Amygdala (tissue), 56 donors: Measurements from ENCODE around the gene DIP2B.
"Not testable (repeated sequence)": the region's sequence is repeated elsewhere in the genome, so short reads cannot be mapped to it uniquely, and the experiment has no call there.

Experiments used
- DNase-seq, 56 donors: peaks; one replicate each; lab custom pipeline; 2025; lab: John Stamatoyannopoulos, UW

DIP2B gene

DNA sequence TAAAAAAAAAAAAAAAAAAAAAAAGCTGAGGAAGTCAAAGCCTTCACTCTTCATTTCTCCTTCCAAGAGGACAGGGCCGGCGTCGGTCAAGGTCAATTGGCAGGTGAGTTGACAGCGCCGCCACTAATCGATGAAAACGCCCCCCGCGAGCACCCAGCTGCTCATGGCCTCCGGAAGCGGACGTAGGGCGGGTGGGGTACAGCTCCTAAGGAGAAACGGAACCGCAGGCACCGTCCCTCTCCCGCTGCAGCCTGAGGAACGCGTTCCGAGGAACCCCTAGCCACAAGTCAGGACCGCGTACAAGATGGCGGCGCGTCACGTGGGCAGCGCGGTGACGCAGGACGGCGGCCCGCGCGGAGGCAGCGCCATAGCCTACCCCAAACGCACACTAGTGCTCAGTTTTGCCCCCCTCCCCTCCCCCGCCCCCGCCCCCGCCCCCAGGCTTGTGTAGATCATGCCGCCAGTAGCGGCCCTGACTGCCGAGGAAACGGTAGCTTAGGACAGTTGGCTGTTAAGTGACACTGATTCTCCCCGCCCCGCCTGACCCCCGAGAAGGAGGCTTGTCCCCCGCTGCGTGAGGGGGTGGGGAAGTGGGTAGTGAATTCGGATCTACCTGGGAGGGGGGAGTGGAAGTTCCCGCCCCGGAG is 259.0 kb downstream of the DIP2B start, which contains the start of gene ATF1:
ATF1 (plus strand) TSS at position 463 of the 647 bp plus-strand sequence. CDS start 16,045 bp downstream, outside the sequence.
- peak; percentile 24 to 93 (median 84) for DNase-seq

DNA sequence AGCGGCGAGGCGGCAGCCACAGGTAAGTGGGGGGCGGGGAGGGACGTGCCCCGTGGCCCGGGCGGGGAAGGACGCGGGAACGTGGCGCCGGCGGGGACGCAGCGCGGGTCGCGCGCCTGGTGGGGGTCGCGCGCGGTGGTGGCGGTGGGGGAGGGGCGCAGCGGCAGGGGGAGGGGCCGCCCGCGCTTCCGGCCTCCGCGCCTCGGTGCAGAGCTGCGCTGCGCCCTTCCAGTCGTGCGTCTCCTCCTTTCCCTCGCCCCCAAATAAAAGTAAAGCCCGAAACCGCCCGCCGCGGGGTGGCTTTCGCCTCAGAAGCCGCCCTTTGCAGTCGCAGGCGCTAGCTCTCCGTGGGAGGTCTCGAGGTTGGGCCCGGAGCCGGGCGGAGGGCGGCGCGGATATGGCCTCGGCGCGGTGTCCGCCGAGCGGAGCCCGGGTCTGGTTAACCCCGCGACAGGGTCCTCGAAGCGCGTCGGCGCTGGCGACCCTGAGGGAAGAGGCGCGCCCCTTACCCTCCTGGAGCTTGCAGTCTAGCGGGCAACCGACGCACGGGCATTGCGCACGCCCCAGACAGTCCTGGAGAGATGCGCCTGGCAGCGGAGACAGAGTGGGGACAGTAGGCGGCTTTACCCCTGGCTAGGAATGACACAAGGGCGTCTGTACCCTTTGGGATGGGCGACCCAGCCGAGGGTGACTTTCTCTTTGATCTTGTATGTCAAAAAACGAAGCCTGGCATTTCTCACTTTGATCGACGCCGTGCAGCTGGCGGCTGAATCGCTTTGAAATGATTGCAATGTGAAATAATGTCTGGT is 259.7 kb downstream of the DIP2B start:
- peak in 47 of 56 donors; percentile 29 to 84 (median 64) for DNase-seq

DNA sequence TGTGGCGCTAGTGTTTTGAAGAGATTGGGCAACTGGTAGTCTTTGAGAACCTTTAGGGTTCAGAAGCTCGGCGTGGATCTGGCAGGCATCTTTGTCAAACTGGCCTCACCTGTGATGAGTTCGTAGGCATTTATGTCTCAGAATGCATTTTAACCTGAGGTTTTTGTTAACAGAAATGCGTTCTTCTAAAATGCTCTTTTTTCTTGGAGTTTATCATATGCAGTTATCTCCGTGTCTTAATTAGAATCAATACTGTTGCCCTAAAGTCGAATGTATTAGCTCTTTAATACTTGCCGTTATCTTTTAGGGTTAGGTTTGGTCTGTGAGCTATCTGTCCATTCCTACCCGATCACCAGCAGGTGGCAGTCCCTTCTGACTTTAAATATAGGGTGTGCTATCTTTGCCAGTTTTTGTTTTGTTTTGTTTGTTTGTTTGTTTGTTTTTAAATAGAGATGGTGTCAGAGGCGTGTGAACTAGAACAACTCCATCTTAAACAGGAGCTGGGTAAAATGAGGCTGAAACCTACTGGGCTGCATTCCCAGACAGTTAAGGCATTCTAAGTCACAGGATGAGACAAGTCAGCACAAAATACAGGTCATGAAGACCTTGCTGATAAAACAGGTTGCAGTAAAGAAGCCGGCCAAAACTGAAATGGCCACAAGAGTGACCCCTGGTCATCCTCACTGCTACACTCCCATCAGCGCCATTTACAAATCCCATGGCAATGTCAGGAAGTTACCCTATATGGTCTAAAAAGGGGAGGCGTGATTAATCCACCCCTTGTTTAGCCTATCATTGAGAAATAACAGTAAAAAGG is 260.5 kb downstream of the DIP2B start:
- DNase-seq = peak in 21 of 56 donors; percentile 1 to 65 (median 18)

DNA sequence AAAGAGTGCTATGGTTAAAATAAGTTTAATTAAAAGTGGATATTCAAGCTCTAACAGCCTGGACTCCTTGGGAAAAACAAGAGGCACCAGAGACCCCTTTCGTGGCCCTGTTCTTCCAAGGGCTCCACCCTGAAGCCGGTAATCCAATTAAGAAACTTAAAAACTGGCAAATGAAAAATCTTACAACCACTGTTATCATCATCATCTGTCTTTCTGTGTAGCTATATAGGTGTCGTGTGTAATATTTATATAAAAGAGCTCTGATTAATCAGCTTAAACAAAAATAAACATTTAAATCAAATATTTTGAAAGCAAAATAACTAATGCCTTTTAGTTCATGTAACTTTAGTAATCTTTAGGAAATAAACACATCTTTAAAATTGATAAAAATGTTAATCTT is 263.6 kb downstream of the DIP2B start:
- DNase-seq = no peak

DNA sequence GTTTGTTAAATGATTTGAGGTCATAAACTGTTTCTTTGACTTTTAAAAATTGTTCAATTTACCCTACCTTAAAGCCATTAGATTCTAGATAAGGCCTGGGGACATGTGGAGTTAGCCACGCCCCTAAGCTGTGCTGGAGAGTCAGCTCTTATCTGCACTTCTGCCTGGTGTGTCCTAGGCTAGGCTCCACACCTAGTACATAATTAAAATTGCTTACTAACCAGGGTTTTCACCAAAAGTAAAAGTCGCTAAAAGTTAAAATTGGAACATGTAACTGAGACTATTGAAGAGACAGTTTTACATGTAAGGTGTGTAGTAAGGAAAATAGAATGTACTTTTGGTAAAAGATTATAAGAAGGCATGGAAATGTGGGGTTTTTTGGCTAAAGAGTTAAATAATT is 264.0 kb downstream of the DIP2B start:
- DNase-seq = not testable (repeated sequence)

DNA sequence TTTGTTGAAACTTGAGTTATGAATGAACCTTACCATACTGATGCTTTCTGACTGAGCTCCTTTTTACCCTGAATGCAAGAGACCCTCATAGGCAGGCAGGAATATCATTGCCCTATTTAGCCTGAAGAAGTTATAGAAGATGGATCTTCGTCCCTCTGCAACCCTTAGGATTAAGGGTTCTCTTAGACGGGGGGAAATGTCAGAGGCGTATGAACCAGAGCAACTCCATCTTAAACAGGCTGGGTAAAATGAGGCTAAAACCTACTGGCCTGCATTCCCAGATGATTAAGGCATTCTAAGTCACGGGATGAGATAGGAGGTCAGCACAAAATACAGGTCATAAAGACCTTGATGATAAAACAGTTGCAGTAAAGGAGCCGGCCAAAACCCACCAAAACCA is 266.6 kb downstream of the DIP2B start:
- no peak for DNase-seq

DNA sequence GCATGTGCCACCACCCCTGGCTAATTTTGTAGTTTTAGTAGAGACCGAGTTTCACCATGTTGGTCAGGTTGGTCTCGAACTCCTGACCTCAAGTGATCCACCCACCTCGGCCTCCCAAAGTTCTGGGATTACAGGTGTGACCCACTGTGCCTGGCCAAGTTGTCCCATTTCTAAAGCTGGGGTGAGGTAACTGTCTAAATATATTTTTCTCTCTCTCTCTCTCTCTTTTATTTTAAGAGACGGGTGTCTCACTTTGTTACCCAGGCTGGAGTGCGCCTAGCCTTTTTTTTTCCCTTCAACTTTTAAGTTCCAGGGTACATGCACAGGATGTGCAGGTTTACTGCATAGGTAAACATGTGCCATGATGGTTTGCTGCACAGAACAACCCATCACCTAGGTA is 267.7 kb downstream of the DIP2B start:
- DNase-seq = no peak

DNA sequence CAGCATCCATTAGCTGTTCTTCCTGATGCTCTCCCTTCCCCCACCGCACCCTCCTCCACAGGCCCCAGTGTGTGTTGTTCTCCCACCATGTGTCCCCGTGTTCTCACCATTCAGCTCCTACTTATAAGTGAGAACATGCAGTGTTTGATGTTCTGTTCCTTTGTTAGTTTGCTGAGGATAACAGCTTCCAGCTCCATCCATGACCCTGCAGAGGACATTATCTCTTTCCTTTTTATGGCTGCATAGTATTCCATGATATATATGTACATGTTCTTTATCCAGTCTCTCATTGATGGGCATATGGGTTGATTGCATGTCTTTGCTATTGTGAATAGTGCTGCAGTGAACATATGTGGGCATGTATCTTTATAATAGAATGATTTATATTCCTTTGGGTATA is 268.1 kb downstream of the DIP2B start:
- no peak for DNase-seq

DNA sequence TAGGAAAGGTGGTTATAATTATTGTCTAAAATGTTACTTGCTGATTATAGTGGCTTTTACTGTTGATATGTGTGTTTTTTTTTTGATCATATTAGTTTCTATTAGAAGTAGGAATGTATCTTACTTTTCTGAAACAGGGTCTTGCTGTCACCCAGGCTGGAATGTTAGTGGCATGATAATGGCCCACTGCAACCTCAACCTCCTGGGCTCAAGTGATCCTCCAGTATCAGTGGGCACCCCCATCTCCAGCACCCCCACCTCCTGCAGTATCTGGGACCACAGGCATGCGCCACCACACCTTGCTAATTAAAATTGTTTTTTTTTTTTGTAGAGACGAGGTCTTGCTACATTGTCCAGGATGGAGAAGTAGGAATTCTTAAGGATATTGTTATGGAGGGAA is 270.5 kb downstream of the DIP2B start:
- no peak for DNase-seq

DNA sequence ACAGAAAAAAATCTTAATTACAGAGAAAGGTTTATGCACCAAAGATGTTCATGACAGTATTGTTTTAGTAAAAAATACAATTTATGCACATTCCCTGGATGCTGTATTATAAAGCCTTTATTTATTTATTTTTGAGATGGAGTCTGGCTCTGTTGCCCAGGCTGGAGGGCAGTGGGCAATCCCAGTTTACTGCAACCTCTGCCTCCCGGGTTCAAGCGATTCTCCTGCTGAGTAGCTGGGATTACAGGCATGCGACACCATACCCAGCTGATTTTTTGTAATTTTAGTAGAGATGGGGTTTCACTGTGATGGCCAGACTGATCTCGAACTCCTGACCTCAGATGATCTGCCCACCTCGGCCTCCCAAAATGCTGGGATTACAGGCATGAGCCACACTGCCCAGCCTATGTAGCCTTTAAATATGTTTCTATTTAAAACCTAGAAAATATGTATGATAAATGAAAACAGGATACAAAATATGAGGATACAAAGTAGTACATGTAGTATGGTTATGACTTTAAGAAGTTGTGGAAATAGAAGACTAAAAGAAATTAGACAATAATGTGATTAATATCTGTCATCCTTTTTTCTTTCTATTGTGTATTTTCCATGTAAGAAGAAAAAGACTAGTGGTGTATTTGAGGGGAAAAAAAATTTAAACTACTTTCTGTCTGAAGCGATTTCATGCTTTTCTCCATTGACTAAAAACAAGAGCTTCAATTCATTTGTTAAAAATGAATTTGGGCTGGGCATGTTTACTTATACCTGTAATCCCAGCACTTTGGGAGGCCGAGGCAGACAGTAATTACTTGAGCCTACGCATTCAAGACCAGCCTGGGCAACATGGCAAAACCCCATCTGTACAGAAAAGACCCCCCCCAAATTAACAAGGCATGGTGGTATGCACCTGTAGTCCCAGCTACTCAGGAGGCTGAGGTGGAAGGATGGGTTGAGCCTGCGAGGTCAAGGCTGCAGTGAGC is 272.3 kb downstream of the DIP2B start:
- DNase-seq = no peak

DNA sequence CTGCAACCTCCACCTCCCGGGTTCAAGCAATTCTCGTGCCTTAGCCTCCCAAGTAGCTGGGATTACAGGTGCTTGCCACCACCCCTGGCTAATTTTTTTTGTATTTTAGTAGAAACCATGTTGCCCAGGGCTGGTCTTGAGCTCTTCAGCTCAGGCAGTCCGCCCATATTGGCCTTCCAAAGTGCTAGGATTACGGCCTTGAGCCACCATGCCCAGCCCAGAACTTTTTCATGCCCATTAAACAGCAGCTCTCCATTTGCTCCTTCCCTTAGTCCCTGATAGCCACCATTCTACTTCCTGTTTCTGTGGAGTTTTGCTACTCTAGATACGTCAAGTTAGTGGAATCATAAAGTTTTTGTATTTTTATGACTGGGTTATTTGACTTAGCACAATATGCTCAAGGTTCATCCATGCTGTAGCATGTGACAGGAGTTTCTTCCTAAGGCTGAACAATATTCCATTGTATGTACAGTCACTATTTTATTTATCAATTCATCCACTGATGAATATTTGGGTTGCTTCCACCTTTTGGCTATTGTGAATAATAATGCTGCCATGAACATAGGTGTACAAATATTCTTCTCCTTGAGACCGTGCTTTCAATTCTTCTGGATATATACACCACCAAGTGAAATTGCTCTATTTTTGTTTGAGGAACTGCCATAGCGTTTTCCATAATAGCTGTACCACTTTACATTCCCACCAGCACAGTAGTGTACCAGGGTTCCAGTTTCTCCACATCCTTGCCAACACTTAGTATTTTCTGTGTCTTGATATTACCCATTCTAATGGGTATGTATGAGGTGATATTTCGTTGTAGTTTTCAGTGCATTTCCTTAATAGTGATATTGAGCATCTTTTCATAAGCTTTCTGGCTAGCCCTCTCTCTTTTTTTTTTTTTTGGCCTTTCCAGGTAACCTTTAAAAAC is 274.1 kb downstream of the DIP2B start:
- no peak for DNase-seq

DNA sequence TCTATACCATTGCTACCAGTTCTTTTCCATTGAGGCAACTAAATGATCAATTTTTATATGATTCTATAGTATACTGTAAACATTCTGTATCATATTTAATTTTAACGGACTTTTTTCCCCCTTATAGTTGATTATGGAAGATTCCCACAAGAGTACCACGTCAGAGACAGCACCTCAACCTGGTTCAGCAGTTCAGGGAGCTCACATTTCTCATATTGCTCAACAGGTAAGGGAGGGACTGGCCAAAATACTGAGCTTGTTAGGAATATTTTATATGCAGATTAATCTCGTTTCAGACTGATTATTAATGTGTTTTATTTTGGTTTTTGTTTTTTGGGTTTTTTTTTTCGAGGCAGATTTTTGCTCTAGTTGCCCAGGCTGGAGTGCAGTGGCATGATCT is 275.2 kb downstream of the DIP2B start:
- no peak for DNase-seq

DNA sequence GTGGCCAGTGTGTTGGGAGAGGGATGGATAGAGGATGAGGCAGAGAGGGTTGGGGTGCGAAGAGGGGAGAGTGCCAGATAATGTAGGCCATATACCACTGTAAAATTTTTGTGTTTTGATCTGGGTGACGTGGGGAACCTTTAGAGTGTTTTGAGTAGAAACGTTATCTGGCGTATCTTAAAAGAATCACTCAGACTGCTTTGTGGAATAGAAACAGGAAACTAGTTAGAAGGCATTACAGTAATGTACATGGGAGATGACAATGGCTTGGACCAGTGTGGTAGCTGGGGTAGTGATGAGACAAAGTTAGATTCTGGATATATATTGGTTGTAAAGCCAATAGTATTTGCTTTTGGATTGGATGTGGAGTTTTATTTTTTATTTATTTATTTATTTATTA is 279.7 kb downstream of the DIP2B start:
- DNase-seq = no peak

DNA sequence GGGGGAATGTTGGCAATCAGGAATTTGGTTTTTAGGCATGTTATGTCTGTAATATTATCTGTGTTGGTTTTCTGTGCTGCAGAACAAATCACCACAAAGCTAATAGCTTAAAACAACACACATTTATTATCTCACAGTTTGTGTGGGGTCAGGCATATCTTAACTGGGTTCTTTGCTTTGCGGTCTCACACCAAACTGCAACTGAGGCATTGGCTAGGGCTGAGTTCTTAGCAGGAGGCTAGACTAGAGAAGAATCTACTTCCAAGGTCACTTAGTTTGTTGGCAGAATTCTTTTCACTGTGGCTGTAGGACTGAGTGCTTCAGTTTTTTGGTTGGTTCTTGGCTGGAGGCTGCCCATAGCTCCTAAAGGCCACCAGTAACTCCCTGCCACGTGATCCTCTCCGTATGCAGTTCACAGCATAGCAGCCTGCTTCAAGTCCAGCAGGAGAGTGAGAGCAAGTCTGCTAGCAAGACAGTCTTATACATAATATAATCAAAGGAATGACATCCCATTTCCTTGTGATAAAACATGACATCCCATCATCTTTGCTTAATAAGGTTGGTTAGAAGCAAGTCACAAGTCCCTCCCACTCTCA is 280.7 kb downstream of the DIP2B start:
- DNase-seq = no peak

DNA sequence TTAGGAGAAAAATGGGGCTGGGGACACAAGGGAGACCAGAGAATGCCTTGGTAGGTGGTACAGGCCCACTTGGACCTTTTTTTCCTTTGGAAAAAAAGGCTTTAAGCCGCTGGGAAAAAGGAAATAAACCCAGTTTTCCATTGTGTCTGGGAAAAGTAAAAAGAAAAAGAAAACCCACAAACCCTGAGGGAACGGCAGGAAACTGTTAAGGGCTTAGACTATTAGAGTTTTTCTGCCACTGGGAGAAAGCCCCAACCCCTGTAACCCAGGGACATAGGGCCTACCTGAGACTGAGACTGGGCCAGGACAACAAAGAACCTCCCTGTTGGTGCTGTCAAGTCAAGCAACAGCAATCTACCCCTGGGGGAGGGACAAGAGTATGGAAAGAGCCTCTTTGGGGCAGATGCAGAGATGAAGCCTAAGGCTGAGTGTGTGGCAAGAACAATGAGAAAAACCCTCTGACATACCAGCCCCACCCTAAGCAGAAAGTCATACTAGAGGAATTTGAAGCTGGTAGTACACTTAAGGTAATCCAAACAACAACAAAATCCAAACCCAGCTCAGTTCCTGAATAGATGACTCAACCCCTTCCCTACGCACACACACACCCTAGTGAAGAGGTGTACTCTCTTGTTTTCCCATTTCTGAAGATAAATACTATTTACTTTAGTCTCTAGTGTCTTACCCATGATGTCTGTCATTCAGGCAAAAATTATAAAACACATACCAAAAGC is 281.9 kb downstream of the DIP2B start:
- no peak for DNase-seq

DNA sequence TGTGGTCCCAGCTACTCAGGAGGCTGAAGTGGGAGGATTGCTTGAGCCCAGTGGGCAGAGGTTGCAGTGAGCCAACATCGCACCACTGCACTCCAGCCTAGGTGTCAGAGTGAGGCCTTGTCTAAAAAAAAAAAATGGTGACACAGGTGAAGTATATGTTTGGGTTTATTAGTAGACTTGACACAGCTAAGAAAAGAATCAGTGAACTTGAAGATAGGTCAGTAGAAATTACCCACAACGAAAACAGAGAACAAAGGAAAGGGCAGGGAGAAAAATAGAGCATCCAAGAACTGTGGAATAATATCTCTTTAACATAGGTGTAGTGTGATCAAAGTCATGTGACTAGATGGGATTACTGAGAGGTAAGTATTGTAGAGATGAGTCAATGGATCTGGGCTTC is 282.8 kb downstream of the DIP2B start:
- no peak for DNase-seq

DNA sequence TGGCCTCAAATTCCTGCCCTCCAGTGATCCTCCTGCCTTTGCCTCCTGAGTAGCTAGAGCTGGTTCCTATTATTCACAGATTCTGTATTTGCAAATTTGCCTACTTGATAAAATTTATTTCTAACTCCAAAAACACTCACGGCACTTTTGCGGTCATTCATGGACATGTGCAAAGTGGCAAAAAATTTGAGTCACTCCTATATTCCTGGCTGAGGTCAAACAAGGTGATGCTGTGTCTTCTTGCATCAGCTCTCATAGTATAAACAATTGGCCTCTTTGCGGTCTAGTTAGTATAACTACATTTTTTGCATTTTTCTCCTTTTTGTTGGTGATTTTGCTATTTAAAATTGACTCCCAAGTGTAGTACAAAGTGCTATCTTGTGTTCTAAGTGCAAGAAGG is 283.8 kb downstream of the DIP2B start:
- DNase-seq = no peak

DNA sequence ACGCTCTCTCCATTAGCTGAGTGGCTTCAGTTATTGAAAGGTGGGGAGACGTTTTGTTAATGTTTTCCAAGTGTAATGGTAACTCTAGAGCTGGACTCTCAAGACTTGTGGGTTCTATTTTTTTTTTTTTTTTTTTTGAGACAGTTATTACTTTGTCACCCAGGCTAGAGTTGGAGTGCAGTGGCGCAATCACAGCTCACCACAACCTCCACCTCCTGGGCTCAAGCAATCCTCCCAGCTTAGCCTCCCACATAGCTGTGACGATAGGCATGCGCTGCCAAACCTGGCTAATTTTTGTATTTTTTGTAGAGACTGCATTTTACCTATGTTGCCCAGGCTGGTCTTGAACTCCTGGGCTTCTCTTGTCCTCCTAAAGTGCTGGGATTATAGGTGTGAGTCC is 285.3 kb downstream of the DIP2B start:
- DNase-seq = no peak
